Breast epithelium (tissue), 4 donors: ENCODE results near the gene ENTPD2. TPM values are rescaled to one million over a fixed set of nuclear protein-coding genes. Genes with fewer than 3 reads are reported as not detected.
A peak's percentile ranks its signal among the peaks of the same experiment; 100 is the strongest.

Source experiments
- DNase-seq, 2 donors: peaks; one replicate each; pipeline ENCODE4 v3.0.0-alpha.2; 2019; ENCODE audit warnings: low spot score in 2 of 2
- H3K27ac ChIP-seq, 2 donors: fragments of 200-600 bp; sonication (generic) in 1 of 2; one replicate each; pipeline ENCODE4 v1.5.1; 2016 to 2019; ENCODE audit warnings: mild to moderate bottlenecking in 1 of 2
- H3K27me3 ChIP-seq, 2 donors: fragments of 200-600 bp; sonication (generic) in 1 of 2; one replicate each; pipeline versions ENCODE4 v1.5.1 to v1.6.0; 2017 to 2019; ENCODE audit warnings: control low read depth in 1 of 2, mild to moderate bottlenecking in 1 of 2
- H3K36me3 ChIP-seq: fragments of 200-600 bp; one replicate; pipeline ENCODE4 v1.5.1; 2019
- H3K4me1 ChIP-seq, 2 donors: fragments of 200-600 bp; sonication (generic); one replicate each; pipeline ENCODE4 v1.5.1; 2016 to 2019; ENCODE audit warnings: control low read depth in 1 of 2
- H3K4me3 ChIP-seq, 3 donors: fragments of 200-600 bp; sonication (generic); 1 replicate in 2 of 3; 2 replicates in 1 of 3; pipeline ENCODE4 v1.5.1; 2016 to 2019; ENCODE audit warnings: mild to moderate bottlenecking in 3 of 3, moderate library complexity in 2 of 3
- H3K9me3 ChIP-seq, 2 donors: fragments of 200-600 bp; sonication (generic) in 1 of 2; one replicate each; pipeline ENCODE4 v1.5.1; 2016 to 2019; ENCODE audit warnings: control low read depth in 1 of 2
- CTCF ChIP-seq, 3 donors: fragments of 450-650 bp; IDR thresholded peaks; one replicate each; pipeline ENCODE4 v1.5.1; 2016 to 2017; ENCODE audit warnings: antibody characterized with exemption in 3 of 3, mild to moderate bottlenecking in 3 of 3, moderate library complexity in 3 of 3
- POLR2A ChIP-seq: fragments of 450-650 bp; IDR thresholded peaks from one replicate; pipeline ENCODE4 v1.6.1; 2016; ENCODE audit warnings: antibody characterized with exemption, mild to moderate bottlenecking, moderate library complexity
- POLR2AphosphoS5 ChIP-seq, 3 donors: sonication (generic); formaldehyde crosslinking; IDR thresholded peaks; one replicate each; pipeline ENCODE4 v1.6.1; 2017; ENCODE audit warnings: antibody characterized with exemption in 3 of 3
- intact Hi-C: fragments of 100-400 bp; cut with DNase I; formaldehyde crosslinking; loops from one replicate; pipeline ENCODE4 v1.15.1; 2023; ENCODE audit warnings: low total_unique reads
- total RNA-seq, 3 donors: library from RNA; depleted of rRNA; stranded (reverse); fragments of >200 nt; gene quantifications; one replicate each; pipeline ENCODE4 v1.1.0, GENCODE V29; 2016

Gene ENTPD2
- total RNA-seq, 3 donors from 2014 or later = 0.16 to 6.7 (median 3.6) TPM

GRCh38 chr9:137087409-137087925 lies 33.6 kb upstream of the ENTPD2 start:
- Histone ChIP-seq H3K27ac (peak overlapping the region; percentile 91 to 94), H3K4me1 (peaks cover 3 to 14% of the 10 kb centered on the region in 2 donors), H3K36me3 (no peaks in the 10 kb centered on the region), H3K4me3 (peak overlapping the region; percentile 77 to 85 (median 85)), H3K27me3 (no peaks in the 10 kb centered on the region), H3K9me3 (no peaks in the 10 kb centered on the region)
- TF ChIP-seq CTCF (IDR thresholded peaks at IDR 0.05) = no peak
- TF ChIP-seq POLR2AphosphoS5 (IDR thresholded peaks at IDR 0.05) = no peak
- TF ChIP-seq POLR2A = no peak
- intact Hi-C loops = loop anchor here (2.0 kb wide), 1 partner anchor 29 kb away; no protein-coding TSS in a partner anchor
- no peak for DNase-seq

DNA sequence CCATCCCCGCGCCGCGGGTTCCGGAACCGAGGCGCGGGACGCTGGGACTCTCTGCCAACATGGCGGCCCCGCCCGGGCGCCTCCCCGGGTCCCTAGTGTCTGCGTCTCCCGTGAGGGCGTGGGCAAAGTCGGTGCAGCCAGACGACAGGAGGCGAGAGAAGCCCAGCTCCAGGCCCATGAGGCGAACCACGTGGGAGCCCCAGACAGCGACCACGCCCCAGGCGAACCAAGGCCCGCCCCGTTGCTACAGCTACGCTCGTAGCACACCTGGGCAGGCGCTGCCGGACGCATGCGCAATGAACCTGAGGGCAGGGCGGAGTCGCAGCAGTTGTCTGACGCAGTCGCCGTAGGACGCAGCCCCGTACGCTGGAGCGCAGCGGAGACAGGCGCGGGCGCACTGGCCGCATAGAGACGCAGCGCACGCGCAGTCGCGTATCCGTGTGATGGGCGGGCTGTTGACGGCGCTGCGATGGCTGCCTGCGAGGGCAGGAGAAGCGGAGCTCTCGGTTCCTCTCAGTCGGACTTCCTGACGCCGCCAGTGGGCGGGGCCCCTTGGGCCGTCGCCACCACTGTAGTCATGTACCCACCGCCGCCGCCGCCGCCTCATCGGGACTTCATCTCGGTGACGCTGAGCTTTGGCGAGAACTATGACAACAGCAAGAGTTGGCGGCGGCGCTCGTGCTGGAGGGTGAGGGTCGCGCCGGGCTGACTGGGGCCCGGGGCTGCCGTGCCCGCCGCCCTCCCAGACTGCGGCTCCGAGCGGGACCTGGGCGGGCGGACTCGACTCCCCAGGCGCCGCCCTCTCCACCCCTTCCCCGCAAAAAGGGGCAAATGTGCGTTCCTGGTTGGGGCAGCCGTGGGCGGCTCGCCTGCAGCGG lies 32.9 kb upstream of the ENTPD2 start, which contains the start of gene MAN1B1:
TSS of gene MAN1B1 (plus strand) at position 455 of the 878 bp plus-strand sequence. CDS start at position 470, 15 bp downstream.
- Histone ChIP-seq H3K27me3 (no peaks in the 10 kb centered on the region), H3K36me3 (no peaks in the 10 kb centered on the region), H3K4me1 (peaks cover 3 to 14% of the 10 kb centered on the region in 2 donors), H3K9me3 (no peaks in the 10 kb centered on the region), H3K27ac (peak within 1 kb of the TSS; percentile 91 to 94), H3K4me3 (peak within 1 kb of the TSS; percentile 77 to 85 (median 85))
- intact Hi-C loops = loop anchor here (2.0 kb wide), 1 partner anchor 30 kb away; no protein-coding TSS in a partner anchor
- peak in 2 of 3 donors; percentile 65 to 75 for TF ChIP-seq POLR2AphosphoS5 (IDR thresholded peaks at IDR 0.05)
- peak in 1 of 3 donors; percentile 3 for TF ChIP-seq CTCF (IDR thresholded peaks at IDR 0.05)
- peak; percentile 33 for TF ChIP-seq POLR2A
- peak; percentile 99 for DNase-seq

- no peak for TF ChIP-seq POLR2AphosphoS5 (IDR thresholded peaks at IDR 0.05)
- TF ChIP-seq CTCF (IDR thresholded peaks at IDR 0.05) = peak in 1 of 3 donors; percentile 7
- no peak for TF ChIP-seq POLR2A
- no peaks in the 10 kb centered on the region for H3K27me3 ChIP-seq
- H3K36me3 ChIP-seq = no peaks in the 10 kb centered on the region
- peaks cover 3 to 14% of the 10 kb centered on the region in 2 donors for H3K4me1 ChIP-seq
- peak overlapping the region; percentile 91 to 94 for H3K27ac ChIP-seq
- no peaks in the 10 kb centered on the region for H3K9me3 ChIP-seq
- peak; percentile 64 to 71 for DNase-seq
- intact Hi-C loops = loop anchor here (2.0 kb wide), 1 partner anchor 31 kb away; no protein-coding TSS in a partner anchor
- H3K4me3 ChIP-seq = peak overlapping the region; percentile 77 to 85 (median 85)
These were observed 32.2 kb upstream of the ENTPD2 start for GRCh38 chr9:137085920-137086530.

DNA sequence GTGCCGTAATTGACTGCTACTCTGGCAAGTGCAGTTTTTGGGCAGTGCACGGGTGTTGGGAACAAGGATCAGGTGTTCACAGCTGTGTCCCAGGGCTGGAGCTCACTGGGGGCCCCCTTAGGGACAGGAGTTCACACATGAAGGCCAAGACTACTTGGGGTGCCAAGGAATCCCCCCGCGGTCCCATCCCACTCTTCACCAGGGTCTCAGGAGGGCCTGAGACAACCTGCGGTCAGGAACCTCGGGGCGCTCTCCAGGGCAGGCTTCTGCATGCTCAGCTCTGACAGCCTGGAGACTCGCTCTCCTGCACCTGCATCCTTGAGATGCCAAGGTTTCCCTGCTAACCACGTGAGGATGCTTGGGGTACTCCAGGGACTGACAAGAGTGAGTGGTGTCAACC lies 30.7 kb upstream of the ENTPD2 start:
- TF ChIP-seq POLR2A (no peak), POLR2AphosphoS5 (IDR thresholded peaks at IDR 0.05) (no peak), CTCF (IDR thresholded peaks at IDR 0.05) (no peak)
- peak overlapping the region in 1 of 2 donors; percentile 74 for H3K27ac ChIP-seq
- peaks cover 8% of the 10 kb centered on the region for H3K36me3 ChIP-seq
- no peaks in the 10 kb centered on the region for H3K27me3 ChIP-seq
- peaks cover 3 to 14% of the 10 kb centered on the region in 2 donors for H3K4me1 ChIP-seq
- DNase-seq = no peak
- H3K4me3 ChIP-seq = no peak overlapping the region
- H3K9me3 ChIP-seq = no peaks in the 10 kb centered on the region
- intact Hi-C loops = loop anchor here (5.0 kb wide), 1 partner anchor 277 kb away; the partner anchor contains the start of gene RABL6
